HEK293 (cell line): ENCODE measurements around the gene EPHX1.
A peak's percentile ranks its signal among the peaks of the same experiment; 100 is the strongest.

Source experiments
- BCL11A ChIP-seq: fragments of 450-650 bp; formaldehyde crosslinking; IDR thresholded peaks from 2 replicates; pipeline ENCODE4 v1.5.1; 2016; ENCODE audit warnings: low read depth, missing biosample characterization, missing genetic modification characterization
- EGR2 ChIP-seq: fragments of 450-650 bp; formaldehyde crosslinking; IDR thresholded peaks from 2 replicates; pipeline ENCODE4 v1.5.1; 2016; ENCODE audit warnings: low read depth, missing biosample characterization, missing genetic modification characterization
- FEZF1 ChIP-seq: fragments of 450-650 bp; formaldehyde crosslinking; IDR thresholded peaks from 2 replicates; pipeline ENCODE4 v1.5.1; 2016; ENCODE audit warnings: missing biosample characterization, missing genetic modification characterization
- GLIS1 ChIP-seq: fragments of 450-650 bp; formaldehyde crosslinking; IDR thresholded peaks from 2 replicates; pipeline ENCODE4 v1.5.1; 2016; ENCODE audit warnings: missing biosample characterization, missing genetic modification characterization
- KLF10 ChIP-seq: fragments of 450-650 bp; IDR thresholded peaks from 2 replicates; pipeline ENCODE4 v1.5.1; 2018; ENCODE audit warnings: missing biosample characterization, mild to moderate bottlenecking, missing genetic modification characterization
- KLF7 ChIP-seq: fragments of 450-650 bp; formaldehyde crosslinking; IDR thresholded peaks from 2 replicates; pipeline ENCODE4 v1.5.1; 2016; ENCODE audit warnings: missing biosample characterization, missing genetic modification characterization, borderline replicate concordance
- MYNN ChIP-seq: fragments of 450-650 bp; formaldehyde crosslinking; IDR thresholded peaks from 2 replicates; pipeline ENCODE4 v1.5.1; 2016; ENCODE audit warnings: missing biosample characterization, missing genetic modification characterization, borderline replicate concordance
- MZF1 ChIP-seq: fragments of 450-650 bp; formaldehyde crosslinking; IDR thresholded peaks from 2 replicates; pipeline ENCODE4 v1.5.1; 2017; ENCODE audit warnings: missing biosample characterization, missing genetic modification characterization, borderline replicate concordance
- OSR2 ChIP-seq: fragments of 450-650 bp; formaldehyde crosslinking; IDR thresholded peaks from 2 replicates; pipeline ENCODE4 v1.5.1; 2016; ENCODE audit warnings: missing biosample characterization, missing genetic modification characterization
- PATZ1 ChIP-seq: fragments of 450-650 bp; formaldehyde crosslinking; IDR thresholded peaks from 2 replicates; pipeline ENCODE4 v1.5.1; 2016; ENCODE audit warnings: missing biosample characterization, missing genetic modification characterization
- PRDM1 ChIP-seq: fragments of 450-650 bp; formaldehyde crosslinking; IDR thresholded peaks from 2 replicates; pipeline ENCODE4; 2016; ENCODE audit warnings: missing biosample characterization, missing genetic modification characterization
- SETDB1 ChIP-seq: IDR thresholded peaks from one replicate; pipeline ENCODE4 v1.6.1; 2017; ENCODE audit warnings: mild to moderate bottlenecking, low read length, moderate library complexity, mixed read lengths; ENCODE audit not compliant: insufficient read length
- SP7 ChIP-seq: fragments of 450-650 bp; formaldehyde crosslinking; IDR thresholded peaks from 2 replicates; pipeline ENCODE4 v1.5.1; 2016; ENCODE audit warnings: missing biosample characterization, missing genetic modification characterization
- TCF7L2 ChIP-seq: IDR thresholded peaks from 2 replicates; pipeline ENCODE4 v1.6.1; 2011; ENCODE audit warnings: low read depth, mild to moderate bottlenecking, inconsistent platforms, low read length, moderate library complexity, borderline replicate concordance
- TSHZ1 ChIP-seq: fragments of 450-650 bp; formaldehyde crosslinking; IDR thresholded peaks from 2 replicates; pipeline ENCODE4 v1.5.1; 2016; ENCODE audit warnings: missing biosample characterization, missing genetic modification characterization, borderline replicate concordance
- WT1 ChIP-seq: fragments of 450-650 bp; formaldehyde crosslinking; IDR thresholded peaks from 2 replicates; pipeline ENCODE4 v1.5.1; 2016; ENCODE audit warnings: missing biosample characterization, missing genetic modification characterization
- ZBTB20 ChIP-seq: fragments of 450-650 bp; formaldehyde crosslinking; IDR thresholded peaks from 2 replicates; pipeline ENCODE4 v1.5.1; 2016; ENCODE audit warnings: missing biosample characterization, missing genetic modification characterization
- ZBTB44 ChIP-seq: fragments of 450-650 bp; IDR thresholded peaks from 2 replicates; pipeline ENCODE4 v1.5.1; 2018; ENCODE audit warnings: missing biosample characterization, mild to moderate bottlenecking, missing genetic modification characterization
- ZFP69B ChIP-seq: fragments of 450-650 bp; formaldehyde crosslinking; IDR thresholded peaks from 2 replicates; pipeline ENCODE4 v1.5.1; 2016; ENCODE audit warnings: missing biosample characterization, missing genetic modification characterization
- ZNF10 ChIP-seq: fragments of 450-650 bp; formaldehyde crosslinking; IDR thresholded peaks from 2 replicates; pipeline ENCODE4 v1.5.1; 2017; ENCODE audit warnings: missing biosample characterization, missing genetic modification characterization
- ZNF146 ChIP-seq: fragments of 450-650 bp; formaldehyde crosslinking; IDR thresholded peaks from 2 replicates; pipeline ENCODE4 v1.5.1; 2016; ENCODE audit warnings: missing biosample characterization, missing genetic modification characterization
- ZNF2 ChIP-seq: fragments of 450-650 bp; formaldehyde crosslinking; IDR thresholded peaks from 2 replicates; pipeline ENCODE4 v1.5.1; 2016; ENCODE audit warnings: missing biosample characterization, missing genetic modification characterization
- ZNF211 ChIP-seq: fragments of 450-650 bp; formaldehyde crosslinking; IDR thresholded peaks from 2 replicates; pipeline ENCODE4 v1.5.1; 2016; ENCODE audit warnings: low read depth, missing biosample characterization, missing genetic modification characterization
- ZNF223 ChIP-seq: fragments of 450-650 bp; formaldehyde crosslinking; IDR thresholded peaks from 2 replicates; pipeline ENCODE4 v1.5.1; 2016; ENCODE audit warnings: missing biosample characterization, missing genetic modification characterization
- ZNF248 ChIP-seq: fragments of 450-650 bp; formaldehyde crosslinking; IDR thresholded peaks from 2 replicates; pipeline ENCODE4 v1.5.1; 2017; ENCODE audit warnings: missing biosample characterization, missing genetic modification characterization
- ZNF302 ChIP-seq: fragments of 450-650 bp; formaldehyde crosslinking; IDR thresholded peaks from 2 replicates; pipeline ENCODE4 v1.5.1; 2016; ENCODE audit warnings: missing biosample characterization, missing genetic modification characterization, low read depth
- ZNF416 ChIP-seq: fragments of 450-650 bp; formaldehyde crosslinking; IDR thresholded peaks from 2 replicates; pipeline ENCODE4 v1.5.1; 2016; ENCODE audit warnings: missing biosample characterization, missing genetic modification characterization
- ZNF596 ChIP-seq: fragments of 450-650 bp; IDR thresholded peaks from 2 replicates; pipeline ENCODE4 v1.5.0; 2018; ENCODE audit warnings: missing biosample characterization, mild to moderate bottlenecking, missing genetic modification characterization, moderate library complexity
- ZNF624 ChIP-seq: fragments of 450-650 bp; formaldehyde crosslinking; IDR thresholded peaks from 2 replicates; pipeline ENCODE4 v1.5.1; 2017; ENCODE audit warnings: missing biosample characterization, missing genetic modification characterization
- ZNF629 ChIP-seq: fragments of 450-650 bp; formaldehyde crosslinking; IDR thresholded peaks from 2 replicates; pipeline ENCODE4 v1.5.1; 2017; ENCODE audit warnings: missing biosample characterization, missing genetic modification characterization
- ZNF664 ChIP-seq: fragments of 450-650 bp; formaldehyde crosslinking; IDR thresholded peaks from 2 replicates; pipeline ENCODE4 v1.5.1; 2016; ENCODE audit warnings: missing biosample characterization, missing genetic modification characterization

EPHX1 gene

GRCh38 chr1:225767634-225768540 lies 42.0 kb upstream of the EPHX1 start (continued):
- TF ChIP-seq ZBTB44 (tag by site-specific recombination), result no peak
- TF ChIP-seq BCL11A (tag by site-specific recombination), result no peak
- TF ChIP-seq SP7 (tag by site-specific recombination), result no peak
- TF ChIP-seq PRDM1 (tag by site-specific recombination), result no peak
- no peak for TF ChIP-seq ZNF416 (tag by site-specific recombination)
- TF ChIP-seq ZNF223 (tag by site-specific recombination), result no peak
- TF ChIP-seq MZF1 (tag by site-specific recombination), result no peak
- TF ChIP-seq EGR2, result no peak
- TF ChIP-seq ZNF596 (tag by site-specific recombination), result no peak
- TF ChIP-seq KLF10, result no peak
- 0 out of 2 replicates have a peak, but pooled peaks have one; percentile 11 for TF ChIP-seq OSR2
- no peak for TF ChIP-seq MYNN (tag by site-specific recombination)
- TF ChIP-seq ZNF146 (tag by site-specific recombination), result no peak
- TF ChIP-seq ZNF211 (tag by site-specific recombination), result no peak
- TF ChIP-seq KLF7 (tag by site-specific recombination), result no peak
- TF ChIP-seq SETDB1, result no peak
- TF ChIP-seq PATZ1 (tag by site-specific recombination), result peak; percentile 23; the same call in 1 of the 2 replicates
- 0 out of 2 replicates have a peak, but pooled peaks have one; percentile 16 for TF ChIP-seq ZFP69B
- no peak for TF ChIP-seq ZNF2 (tag by site-specific recombination)
- no peak for TF ChIP-seq FEZF1 (tag by site-specific recombination)
- no peak for TF ChIP-seq TCF7L2
- no peak for TF ChIP-seq ZNF624 (tag by site-specific recombination)
- no peak for TF ChIP-seq TSHZ1
- no peak for TF ChIP-seq WT1
- TF ChIP-seq ZNF629 (tag by site-specific recombination), result no peak
- TF ChIP-seq GLIS1 (tag by site-specific recombination), result peak; percentile 80
- TF ChIP-seq ZNF10 (tag by site-specific recombination), result no peak
- TF ChIP-seq ZBTB20 (tag by site-specific recombination), result no peak
- TF ChIP-seq ZNF302 (tag by site-specific recombination), result no peak
- TF ChIP-seq ZNF664 (tag by site-specific recombination), result no peak
- TF ChIP-seq ZNF248 (tag by site-specific recombination), result no peak
